NCI-H2107 treated with DMSO at 0.1 percent for 48 hours (cell line): Measurements from ENCODE around the gene FKBP4.
"Not testable (repeated sequence)": the region's sequence is repeated elsewhere in the genome, so short reads cannot be mapped to it uniquely, and the experiment has no call there.

Experiments
- DNase-seq: peaks from one replicate; lab custom pipeline; 2025; ENCODE audit not compliant: unreplicated experiment; lab: John Stamatoyannopoulos, UW

The FKBP4 gene

GRCh38 chr12:2794736-2795289, at the start of gene FKBP4:
TSS of gene FKBP4 (plus strand) at chr12:2794970. CDS start at chr12:2795140, 170 bp downstream.
- peak; percentile 44 for DNase-seq

- DNase-seq: no peak
These were observed 49.1 kb upstream of the FKBP4 start for GRCh38 chr12:2745655-2746054.

GRCh38 chr12:2749580-2749979, 45.2 kb upstream of the FKBP4 start:
- no peak for DNase-seq

GRCh38 chr12:2750185-2750584, 44.6 kb upstream of the FKBP4 start:
- no peak for DNase-seq

- no peak for DNase-seq
These were observed 43.5 kb upstream of the FKBP4 start for GRCh38 chr12:2751230-2751629.

- no peak for DNase-seq
These were observed 43.1 kb upstream of the FKBP4 start for GRCh38 chr12:2751686-2752085.

- DNase-seq: no peak
These were observed 41.9 kb upstream of the FKBP4 start for GRCh38 chr12:2752676-2753371.

- DNase-seq: no peak
These were observed 41.2 kb upstream of the FKBP4 start for GRCh38 chr12:2753536-2753935.

- no peak for DNase-seq
These were observed 40.6 kb upstream of the FKBP4 start for GRCh38 chr12:2754208-2754607.

- DNase-seq: no peak
These were observed 38.0 kb upstream of the FKBP4 start for GRCh38 chr12:2756756-2757155.

GRCh38 chr12:2759733-2760132, 35.0 kb upstream of the FKBP4 start:
- DNase-seq: no peak

- DNase-seq: no peak
These were observed 30.4 kb upstream of the FKBP4 start for GRCh38 chr12:2764398-2764797.

- no peak for DNase-seq
These were observed 29.7 kb upstream of the FKBP4 start for GRCh38 chr12:2765052-2765451.

GRCh38 chr12:2765608-2766007, 29.2 kb upstream of the FKBP4 start:
- no peak for DNase-seq

GRCh38 chr12:2768224-2768961, 26.4 kb upstream of the FKBP4 start:
- no peak for DNase-seq

- DNase-seq: no peak
These were observed 24.8 kb upstream of the FKBP4 start for GRCh38 chr12:2769866-2770533.

- DNase-seq: not testable (repeated sequence)
These were observed 24.2 kb upstream of the FKBP4 start for GRCh38 chr12:2770544-2770943.

GRCh38 chr12:2772370-2772769, 22.4 kb upstream of the FKBP4 start:
- DNase-seq: no peak

GRCh38 chr12:2773199-2773875, 21.4 kb upstream of the FKBP4 start:
- no peak for DNase-seq

GRCh38 chr12:2775431-2775830, 19.3 kb upstream of the FKBP4 start:
- no peak for DNase-seq

GRCh38 chr12:2776129-2776806, 18.5 kb upstream of the FKBP4 start:
- no peak for DNase-seq
